SIG-M5 treated with dmso at 0.1 percent for 504 hours (cell line): ENCODE results near the gene DCANP1.

Experiments
- DNase-seq: peaks from one replicate; lab custom pipeline; 2025; ENCODE audit not compliant: unreplicated experiment; lab: John Stamatoyannopoulos, UW

DCANP1 gene

DNA sequence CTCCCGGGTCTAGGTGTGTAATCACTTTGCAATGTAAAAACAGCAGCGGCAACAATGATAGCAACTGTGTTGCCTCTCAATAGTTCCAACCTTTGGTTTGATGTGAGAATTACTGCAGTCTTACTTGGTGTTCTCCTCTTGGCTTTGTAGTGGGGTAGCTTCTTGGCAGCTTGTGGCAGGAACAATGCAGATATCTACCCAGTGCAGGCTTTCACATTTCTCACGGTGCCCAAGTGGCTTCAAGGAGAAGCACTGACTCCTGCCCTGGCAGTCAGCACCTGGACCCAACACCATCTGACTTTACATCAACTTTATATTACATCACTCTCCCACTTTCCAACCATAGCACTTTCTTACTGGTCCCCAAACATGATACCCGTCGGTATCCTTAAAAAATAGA is 33.4 kb upstream of the DCANP1 start:
- no peak for DNase-seq

DNA sequence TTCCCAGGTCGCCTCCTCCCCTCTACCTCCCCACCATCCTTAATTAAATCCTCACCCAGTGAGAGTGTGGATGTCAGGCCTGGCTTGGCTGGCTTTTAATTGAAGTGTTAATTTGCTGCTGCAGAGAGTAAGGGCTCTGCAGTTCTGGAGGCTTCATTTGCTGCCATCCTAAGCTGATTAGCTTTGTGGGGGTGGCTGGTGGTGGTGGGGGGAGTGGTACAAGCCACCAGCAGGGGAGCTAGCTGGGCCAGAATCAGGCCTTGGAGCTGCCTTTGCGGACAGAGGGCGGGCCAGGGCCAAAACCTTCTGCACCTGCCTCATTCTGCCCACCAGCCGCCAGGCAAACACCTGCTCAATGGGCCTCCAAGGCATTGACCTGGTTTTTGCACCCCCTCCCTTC is 31.8 kb upstream of the DCANP1 start:
- DNase-seq: no peak

DNA sequence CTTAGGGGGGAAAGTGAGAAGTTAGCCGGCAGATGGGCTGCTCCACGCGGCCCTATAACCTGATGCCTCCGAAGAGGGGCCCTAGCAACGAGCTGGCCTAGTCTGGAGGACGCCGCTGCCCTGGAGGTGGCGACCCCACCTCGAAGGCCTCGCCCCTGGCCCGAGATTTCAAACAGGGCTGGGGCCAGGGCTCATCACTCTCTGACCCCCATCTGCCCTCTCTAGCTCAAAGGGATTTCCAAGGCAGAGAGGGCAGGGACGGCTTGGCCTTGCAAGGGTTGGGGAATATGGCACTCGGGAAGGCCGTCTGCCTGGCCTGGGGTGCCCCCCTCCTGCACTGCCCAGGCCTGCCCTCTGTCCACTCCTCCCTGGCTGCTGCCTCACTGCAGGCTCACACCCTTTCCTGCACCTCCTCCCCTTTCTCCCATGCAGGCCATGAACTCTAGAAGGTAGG is 30.5 kb upstream of the DCANP1 start:
- no peak for DNase-seq

DNA sequence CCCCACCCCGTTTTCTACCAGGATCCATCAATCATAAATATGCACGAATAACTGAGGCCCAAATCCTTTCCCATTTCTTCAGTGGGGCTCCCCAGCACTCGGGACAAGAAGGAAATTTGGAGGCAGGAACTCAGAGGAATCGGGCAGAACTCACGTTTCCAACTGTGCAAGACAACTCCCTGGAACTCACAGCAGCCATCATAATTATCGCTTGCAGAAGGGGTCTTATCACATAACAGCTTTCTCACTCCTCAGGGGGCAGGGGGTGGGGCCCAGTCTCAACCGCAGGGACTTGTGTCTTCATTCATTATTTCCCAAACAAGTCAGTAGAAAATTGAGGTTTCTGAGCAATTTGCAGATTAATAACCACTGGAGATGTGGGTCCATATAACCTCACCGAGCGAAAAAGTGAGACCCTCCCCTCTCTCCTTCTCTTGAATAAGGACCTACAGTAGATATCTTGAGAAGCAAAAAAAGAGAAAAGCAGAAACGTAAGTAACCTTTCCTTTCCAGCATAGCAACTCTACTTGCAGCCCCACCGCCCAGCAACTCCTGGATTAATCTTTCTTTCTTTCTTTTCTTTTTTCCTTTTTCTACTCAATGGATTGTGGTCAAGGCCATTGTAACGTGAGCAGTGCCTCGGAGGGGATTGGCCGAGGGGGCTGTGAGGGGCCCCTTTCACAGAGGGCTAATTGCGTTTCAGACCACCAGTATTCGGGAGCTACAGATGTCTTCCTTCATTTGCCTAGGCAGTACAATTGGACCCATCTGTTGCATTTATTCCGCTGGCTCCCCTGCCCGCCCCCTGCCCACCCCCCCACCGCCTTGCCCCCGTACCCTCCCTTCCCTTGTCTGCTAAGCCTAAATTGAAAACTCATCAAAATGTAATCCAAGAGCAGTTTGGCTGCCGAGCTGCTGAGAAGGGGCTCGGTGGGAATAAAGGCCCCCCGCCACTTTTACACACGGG is 29.8 kb upstream of the DCANP1 start:
- no peak for DNase-seq

DNA sequence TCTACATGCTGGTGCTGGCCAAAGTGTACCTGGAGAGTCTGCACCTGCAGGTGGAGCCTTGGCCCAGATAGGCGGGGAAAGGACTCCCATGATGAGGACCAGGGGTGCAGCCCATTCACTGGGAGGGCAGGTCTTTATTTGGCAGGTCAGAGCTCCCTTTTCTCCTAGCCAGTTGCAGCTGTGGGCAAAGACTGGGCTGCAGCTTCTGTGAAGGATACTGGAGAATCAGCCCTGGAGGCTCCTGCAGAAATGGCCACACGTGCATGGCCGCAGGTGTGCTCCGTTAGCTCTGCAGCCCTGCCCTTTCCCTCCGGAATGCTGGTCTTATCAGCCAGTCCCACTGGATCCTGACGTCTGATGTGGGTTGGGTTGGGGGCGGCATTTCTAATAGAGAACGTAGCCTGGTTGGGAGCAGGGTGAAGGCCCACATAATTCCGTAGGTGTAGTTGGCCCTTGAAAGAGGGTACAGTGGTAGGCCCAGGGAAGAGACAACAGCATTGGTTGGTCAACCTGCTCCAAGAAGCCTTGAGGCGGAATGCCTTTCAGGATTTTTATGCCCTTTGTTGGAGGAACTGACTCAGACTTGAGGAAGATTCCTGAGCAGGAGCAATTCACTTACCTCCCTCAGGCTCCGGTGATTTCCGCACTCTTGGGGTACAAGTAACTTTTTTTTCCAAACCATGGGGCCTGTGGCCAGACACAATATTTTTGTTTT is 27.0 kb upstream of the DCANP1 start:
- no peak for DNase-seq

DNA sequence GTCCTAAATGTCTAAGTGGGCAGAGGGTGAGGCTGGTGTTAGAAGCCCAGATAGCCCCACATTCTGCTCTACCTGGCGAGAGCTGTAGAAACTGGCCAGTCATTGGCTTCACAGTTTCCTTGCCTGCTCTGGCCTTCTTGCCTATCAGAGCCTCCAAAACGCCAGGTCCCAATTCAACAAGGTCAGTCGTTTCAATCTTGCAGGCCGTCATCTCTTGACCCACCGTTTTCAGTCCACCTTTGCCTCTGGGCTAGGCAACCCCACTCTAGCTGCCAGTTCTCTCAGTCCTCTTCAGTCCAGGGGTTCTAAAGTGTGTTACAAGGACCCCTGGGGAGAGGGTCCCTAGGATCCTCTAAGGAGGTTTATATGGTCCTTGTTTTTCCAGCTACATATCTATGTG is 25.0 kb upstream of the DCANP1 start:
- DNase-seq: no peak

DNA sequence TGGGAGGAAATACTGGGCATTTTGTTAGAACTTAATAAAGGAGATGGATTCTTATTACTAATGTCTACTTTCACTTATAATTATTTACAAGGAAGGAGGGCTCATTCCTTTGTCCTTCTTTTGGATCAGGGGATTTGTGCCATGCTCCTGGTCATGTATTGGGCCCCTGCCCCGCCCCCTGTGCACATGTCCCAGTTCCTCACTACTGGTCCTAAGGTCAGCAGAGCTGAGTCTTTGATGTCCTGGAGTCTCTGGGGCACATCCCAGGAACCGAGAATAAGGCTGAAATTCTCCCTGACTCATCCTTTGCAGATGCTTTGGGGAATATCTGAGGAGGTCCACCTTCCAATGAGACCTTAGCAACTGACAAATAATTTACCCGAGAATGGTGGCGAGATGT is 24.6 kb upstream of the DCANP1 start:
- DNase-seq: no peak

DNA sequence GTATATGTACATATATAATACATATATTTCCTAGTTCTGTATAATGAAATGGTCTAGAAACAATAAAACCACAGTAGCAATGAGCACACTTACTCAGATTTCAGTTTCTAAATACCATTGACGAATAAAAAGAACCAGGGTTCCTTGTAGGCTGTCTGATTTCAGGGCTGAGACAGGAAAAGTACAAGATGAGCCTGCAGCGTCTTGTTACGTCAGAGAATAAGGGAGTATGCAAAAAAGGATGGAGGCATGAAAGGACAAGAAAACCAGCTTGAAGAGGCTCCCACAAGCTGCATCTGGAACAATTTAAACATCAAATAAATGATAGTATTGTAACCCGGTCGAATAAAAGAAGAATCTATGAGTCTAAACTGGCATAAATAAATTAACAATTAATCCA is 22.8 kb upstream of the DCANP1 start:
- DNase-seq: no peak

DNA sequence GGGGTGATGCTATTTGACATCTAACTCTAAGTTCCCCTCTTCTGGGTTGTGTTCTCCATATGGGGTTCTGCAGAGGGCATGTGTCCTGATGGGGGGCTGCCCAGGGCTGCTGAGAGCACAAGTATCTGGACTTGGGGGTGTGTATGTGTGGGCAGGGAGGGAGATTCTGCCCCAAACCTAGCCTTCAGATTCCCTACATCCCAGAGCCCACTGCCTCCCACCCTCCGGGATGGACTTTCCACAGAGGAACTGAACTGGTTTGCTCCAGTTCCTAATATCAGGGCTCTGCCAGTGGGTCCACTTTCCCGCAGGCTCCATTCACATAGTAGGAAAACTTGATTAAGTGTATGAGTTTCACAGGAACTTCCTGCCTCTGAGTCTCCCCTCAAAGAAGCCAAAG is 21.4 kb upstream of the DCANP1 start:
- DNase-seq: no peak

DNA sequence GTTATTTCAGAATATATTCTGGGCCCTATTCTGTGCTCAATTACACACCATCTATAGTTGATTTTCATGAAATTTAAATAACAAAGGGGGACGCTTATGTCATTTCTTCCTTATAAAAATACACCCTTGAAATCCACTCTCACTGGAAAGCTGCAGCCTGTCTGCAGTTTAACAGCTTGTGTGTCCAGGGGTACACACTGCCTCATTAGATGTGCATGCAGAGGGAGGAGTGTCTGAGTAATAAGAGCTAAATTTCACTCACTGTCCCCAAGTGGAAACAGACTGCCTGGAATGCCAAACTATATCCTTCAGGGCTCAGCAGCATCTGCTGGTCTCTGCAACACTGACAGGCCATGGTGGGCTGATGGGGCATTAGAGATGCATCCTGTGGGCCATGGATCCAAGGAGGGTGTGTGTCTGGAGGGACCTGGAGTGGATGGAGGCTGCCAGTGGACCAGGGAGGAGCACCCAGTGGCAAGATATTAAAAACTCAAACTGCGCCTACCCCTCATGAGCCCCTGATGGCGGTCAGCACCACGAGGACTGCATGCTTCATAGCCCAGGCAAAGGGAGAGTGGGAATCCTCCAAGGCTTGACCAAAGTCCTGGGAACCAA is 20.8 kb upstream of the DCANP1 start:
- no peak for DNase-seq

DNA sequence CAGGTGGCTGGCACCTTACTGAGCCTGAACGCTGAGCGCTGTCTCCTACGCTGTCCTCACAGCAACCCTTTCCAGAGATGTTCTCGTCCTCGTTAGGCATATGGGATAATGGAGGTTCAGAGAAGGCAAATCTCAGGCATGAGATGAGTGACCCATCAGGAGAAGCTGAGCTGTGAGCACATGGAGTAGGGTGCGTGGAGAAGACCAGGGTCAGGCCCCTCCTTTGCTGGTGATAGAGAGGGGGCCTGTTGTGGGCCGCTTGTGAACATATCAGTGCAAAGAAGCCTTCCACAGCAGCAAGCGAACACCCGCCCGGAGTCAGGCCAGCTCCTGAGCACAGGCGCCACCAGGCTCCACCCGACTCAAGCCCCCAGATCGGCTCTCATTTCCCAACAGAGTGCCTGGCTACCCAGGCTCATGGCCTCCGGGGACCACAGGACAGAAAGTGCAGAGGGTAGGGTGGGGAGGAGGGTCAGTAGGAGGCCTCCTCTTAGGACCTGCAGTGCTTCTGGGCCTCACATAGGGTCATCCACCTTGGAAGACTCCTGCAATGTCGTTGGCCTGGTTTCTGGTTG is 20.0 kb upstream of the DCANP1 start:
- no peak for DNase-seq

DNA sequence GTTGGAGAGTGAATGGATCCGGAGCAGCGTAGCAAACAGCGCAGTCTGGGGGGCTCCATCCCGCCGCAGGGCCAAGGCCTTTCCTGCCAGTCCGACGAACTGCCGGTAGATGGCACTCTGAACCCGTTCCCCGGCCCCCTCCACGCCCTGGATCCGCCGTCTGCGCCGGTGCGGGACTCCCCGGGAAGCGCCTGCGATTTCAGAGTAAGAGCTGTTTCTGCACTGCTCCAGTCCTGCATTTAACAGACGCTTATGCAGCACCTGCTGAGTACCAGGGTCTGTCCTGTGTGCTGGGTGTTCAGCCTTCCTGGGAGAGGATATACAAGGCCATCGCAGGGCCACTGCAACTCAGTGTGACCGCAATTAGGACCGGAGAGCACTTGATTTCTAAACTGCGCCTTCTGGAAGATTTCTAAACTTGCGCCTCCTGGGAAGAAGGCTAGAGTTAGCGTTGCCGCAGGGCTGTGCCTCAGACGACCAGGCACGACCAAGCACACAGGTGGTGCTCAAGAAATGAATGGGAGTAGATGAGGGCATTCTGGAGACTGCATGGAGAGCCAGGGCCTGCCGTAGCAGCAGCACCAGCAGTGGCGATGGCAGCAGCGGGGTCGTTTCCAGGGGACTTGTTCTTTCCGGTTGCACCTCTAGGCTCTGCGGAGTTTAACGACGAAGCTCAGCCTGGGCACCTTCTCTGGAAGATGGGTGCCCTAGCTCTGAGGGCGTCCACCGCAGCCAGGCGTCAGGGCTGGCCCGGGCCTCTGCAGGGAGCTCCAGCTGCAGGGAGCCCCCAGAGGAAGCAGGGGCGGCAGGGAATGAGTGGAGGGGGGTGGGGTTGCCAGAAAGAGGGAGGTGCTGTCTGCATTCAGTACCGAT is 19.3 kb upstream of the DCANP1 start:
- DNase-seq: peak; percentile 72

DNA sequence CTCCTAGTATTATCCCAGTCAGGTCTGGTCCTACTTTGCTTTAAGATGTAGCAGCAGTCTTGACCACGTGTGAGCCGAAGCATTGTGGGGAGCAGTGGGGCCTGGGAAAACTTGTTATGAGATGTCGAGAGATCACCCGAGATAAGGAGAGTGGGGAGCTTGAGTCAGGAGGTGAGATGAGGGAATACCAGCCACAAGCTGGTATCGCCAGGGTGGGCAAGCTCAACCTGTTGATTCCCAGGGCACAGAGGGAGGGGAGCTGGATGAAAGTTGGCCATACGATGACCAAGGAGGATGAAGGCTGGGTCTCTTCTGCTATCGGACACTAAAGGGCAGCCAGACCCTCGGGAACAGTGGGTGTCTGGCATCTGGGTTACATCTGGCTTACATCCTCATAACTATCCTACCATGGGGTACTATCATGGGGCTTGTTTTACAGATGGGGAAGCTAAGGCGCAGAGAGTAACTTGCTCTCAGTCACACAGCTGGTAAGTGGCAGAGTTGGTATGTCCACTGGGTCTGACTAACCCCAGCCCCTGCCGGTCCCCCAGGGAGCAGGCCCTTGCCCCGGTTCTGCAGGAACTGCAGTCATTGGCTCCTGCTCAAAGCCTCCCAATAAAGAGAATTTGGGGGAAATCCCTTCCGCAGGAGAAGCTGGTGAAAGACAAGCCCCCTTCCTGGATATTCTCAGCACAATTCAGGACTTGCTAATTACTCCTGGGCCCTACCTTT is 18.4 kb upstream of the DCANP1 start:
- DNase-seq: no peak

DNA sequence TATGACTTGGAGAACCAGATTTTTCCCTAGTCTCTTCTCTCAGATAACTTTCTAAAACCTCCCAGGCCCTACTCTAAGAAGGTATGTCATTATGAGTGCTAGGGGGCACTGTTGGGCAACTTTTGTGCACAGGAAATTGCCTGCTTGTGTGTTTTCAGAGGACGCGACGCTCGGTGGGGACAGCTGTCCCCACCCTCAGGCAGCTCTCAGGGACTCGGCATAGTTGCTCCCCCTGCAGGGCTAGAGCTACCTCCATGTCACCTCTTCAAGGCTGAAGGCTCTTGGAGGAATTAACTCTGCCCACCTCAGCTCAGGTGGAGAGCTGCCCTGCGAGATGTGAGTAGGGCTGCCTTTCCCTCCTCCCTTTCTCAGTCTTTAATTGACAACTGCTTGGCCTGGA is 15.2 kb upstream of the DCANP1 start:
- peak; percentile 89 for DNase-seq

DNA sequence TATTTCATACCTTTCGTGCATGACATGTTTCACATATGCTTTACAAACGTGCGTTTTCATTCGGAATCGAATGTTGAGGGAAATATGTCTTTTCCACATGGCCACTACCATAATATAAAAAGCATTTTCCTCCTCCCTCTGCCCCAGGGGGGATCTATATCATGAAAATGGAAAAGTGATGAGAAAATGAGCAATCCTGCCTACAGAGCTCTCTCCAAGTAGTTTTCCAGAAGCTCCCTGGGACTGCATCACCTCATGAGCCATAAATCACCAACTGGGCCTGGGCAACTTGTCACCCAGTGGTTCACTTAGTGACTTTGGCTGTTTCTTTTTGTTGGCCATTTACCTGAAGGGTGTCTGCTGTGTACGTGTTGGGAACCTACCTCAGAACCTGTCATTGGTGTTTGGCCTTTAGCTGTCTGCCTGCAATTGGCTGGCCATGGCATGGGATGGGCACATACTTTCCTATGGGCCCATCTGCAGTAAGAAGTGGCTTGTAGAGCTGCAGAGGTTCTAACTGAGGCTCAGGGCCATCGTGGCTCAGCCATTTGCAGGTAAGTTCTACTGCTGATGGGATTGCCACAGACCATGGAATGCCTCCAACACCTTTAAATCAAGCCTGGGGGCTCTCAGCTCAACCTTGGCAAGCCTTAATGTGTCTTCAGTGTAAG is 14.5 kb upstream of the DCANP1 start:
- no peak for DNase-seq

DNA sequence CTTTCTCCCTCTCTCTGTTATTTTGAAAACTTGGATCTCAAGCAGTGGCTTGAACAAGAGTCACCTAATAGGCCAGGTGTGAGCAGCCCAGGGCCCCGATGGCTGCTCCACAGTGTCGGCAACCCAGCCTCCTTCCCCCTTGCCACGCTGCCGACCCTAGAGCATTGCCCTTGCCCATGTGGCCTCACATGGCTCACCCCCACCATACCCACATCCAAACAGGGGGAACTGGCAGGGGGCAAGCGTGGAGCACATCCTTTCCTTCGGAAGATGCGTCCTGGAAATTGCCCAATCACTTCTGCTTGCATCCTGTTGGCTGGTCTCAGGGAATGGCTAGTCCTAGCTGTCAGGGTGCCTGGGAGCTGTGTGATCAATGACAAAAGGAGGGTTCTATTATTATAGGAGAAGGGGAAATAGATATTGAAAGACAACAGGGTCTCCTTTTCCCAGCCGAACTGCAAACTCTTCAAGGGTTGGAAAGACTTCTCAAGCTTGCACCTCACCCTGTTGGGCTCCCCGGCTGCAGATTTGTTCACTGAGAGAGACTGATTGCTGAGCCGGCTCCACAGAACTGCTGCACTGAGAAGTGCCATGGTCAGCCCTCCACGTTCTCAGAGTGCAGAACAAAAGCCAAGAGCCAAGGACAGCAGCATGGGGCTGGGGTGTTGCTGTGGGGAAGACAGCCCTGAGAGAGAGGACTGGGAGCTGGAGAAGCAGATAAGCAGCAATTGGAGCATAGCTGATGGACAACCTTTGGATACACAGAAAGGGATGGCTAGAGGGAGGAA is 13.3 kb upstream of the DCANP1 start:
- no peak for DNase-seq

DNA sequence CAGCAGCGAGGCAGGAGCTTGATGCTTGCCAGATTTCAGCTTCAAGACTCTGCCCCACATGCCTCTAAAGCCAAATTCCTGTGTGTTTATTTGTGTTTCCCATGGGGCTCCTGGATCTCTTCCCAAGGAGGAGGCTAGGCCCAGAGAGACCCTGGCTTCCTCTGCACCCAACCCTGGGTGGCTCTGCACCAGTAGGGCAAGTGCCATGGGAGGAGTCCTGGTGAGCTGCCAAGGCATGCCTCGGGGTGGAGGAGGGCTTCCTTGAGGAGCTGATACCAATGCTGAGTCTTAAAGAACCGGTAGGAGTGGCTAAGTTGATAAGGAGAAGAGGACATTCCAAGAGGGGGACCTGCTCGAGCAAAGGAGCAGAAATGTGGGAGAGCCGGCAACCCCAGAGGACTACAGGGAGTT is 11.8 kb upstream of the DCANP1 start:
- no peak for DNase-seq

DNA sequence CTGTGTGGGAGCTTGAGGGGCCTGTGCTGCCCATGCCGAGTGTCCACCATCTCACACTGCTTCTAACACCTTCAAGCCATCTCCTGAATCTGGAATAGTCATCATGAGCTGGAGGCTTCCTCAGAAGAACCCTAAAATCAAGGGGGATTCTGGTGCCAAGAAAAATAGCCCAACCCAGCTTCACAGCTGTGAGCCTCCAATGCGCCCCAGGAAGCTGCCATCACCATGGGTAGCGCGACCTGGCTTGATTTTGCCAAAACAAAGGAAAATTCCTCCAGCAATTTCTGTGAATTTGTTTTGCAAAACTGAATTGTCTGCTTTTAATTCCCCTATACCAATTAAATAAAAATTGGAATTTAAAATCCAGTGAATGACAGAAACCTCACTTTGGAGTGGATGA is 11.2 kb upstream of the DCANP1 start:
- no peak for DNase-seq
